HFF-Myc (cell line): ENCODE results near the gene SEZ6L.

Source experiments
- DNase-seq: peaks from one replicate; pipeline ENCODE4 v3.0.0-alpha.2; 2011; ENCODE audit warnings: low read depth; ENCODE audit errors: extremely low read depth
- H3K4me3 ChIP-seq: replicated peaks from 2 replicates; pipeline ENCODE4 v1.5.1; 2011; ENCODE audit warnings: low read depth, mild to moderate bottlenecking, control low read depth, low read length
- CTCF ChIP-seq: IDR thresholded peaks from 2 replicates; pipeline ENCODE4 v1.5.1; 2012; ENCODE audit warnings: mild to moderate bottlenecking, low read depth, low read length, control low read depth; ENCODE audit errors: missing control alignments

The SEZ6L gene

GRCh38 chr22:26333088-26333800, 164.0 kb downstream of the SEZ6L start:
- H3K4me3 ChIP-seq, result no peak overlapping the region
- TF ChIP-seq CTCF, result no peak
- no peak for DNase-seq

- no peak overlapping the region for H3K4me3 ChIP-seq
- DNase-seq, result no peak
- no peak for TF ChIP-seq CTCF
Observed at GRCh38 chr22:26334232-26334631, 165.0 kb downstream of the SEZ6L start.

- DNase-seq, result no peak
- no peak overlapping the region for H3K4me3 ChIP-seq
- TF ChIP-seq CTCF, result no peak
Observed at GRCh38 chr22:26336773-26337172, 167.5 kb downstream of the SEZ6L start.

- no peak for TF ChIP-seq CTCF
- H3K4me3 ChIP-seq, result no peak overlapping the region
- no peak for DNase-seq
Observed at GRCh38 chr22:26339755-26340154, 170.5 kb downstream of the SEZ6L start.

- H3K4me3 ChIP-seq, result no peak overlapping the region
- no peak for DNase-seq
- TF ChIP-seq CTCF, result no peak
Observed at GRCh38 chr22:26342745-26343410, 173.6 kb downstream of the SEZ6L start.

GRCh38 chr22:26345496-26345895, 176.2 kb downstream of the SEZ6L start:
- TF ChIP-seq CTCF, result no peak
- no peak overlapping the region for H3K4me3 ChIP-seq
- no peak for DNase-seq
